ENCODE results near the gene ADD2.
"Not testable (repeated sequence)": the region's sequence is repeated elsewhere in the genome, so short reads cannot be mapped to it uniquely, and the experiment has no call there.

The ADD2 gene

GRCh38 chr2:70626254-70626990, 141.6 kb downstream of the ADD2 start:
- Histone ChIP-seq H3K79me1 (ENCODE audit: low read depth, low read length) (no peaks in the 10 kb centered on the region), H4K91ac (ENCODE audit: low read depth, low read length, poor library complexity) (no peak overlapping the region), H2BK12ac (ENCODE audit: low read length) (no peak overlapping the region), H2AK5ac (ENCODE audit: low read depth, low read length) (no peak overlapping the region), H3K9me3 (replicated peaks in 1 of 2; ENCODE audit: control insufficient read depth in 2 of 2, insufficient read depth in 1 of 2, low read depth in 1 of 2, low read length in 2 of 2) (no peaks in the 10 kb centered on the region), H3K23ac (ENCODE audit: low read depth, low read length, poor library complexity) (no peak overlapping the region), H3K4me2 (ENCODE audit: insufficient read depth, low read length, poor library complexity, severe bottlenecking) (peak overlapping the region; percentile 15), H3K36me3 (replicated peaks in 1 of 2; ENCODE audit: control insufficient read depth in 2 of 2, insufficient read depth in 2 of 2, low read length in 2 of 2) (no peaks in the 10 kb centered on the region), H3K27me3 (ENCODE audit: control insufficient read depth in 3 of 3, insufficient read depth in 3 of 3, low read depth in 1 of 3, low read length in 3 of 3) (peaks cover 0 to 10% (median 0%) of the 10 kb centered on the region in 3 experiments), H2BK120ac (ENCODE audit: low read depth, low read length) (no peak overlapping the region), H3K4me1 (ENCODE audit: control insufficient read depth in 2 of 2, insufficient read depth in 1 of 2, low read depth in 1 of 2, low read length in 2 of 2) (peaks cover 6 to 7% of the 10 kb centered on the region in 2 donors), H2BK5ac (ENCODE audit: low read length) (no peak overlapping the region), H3K27ac (replicated peaks; ENCODE audit: low read length) (no peak overlapping the region), H3K18ac (ENCODE audit: low read length) (peak overlapping the region; percentile 55), H3K4ac (ENCODE audit: low read length) (no peak overlapping the region), H3K14ac (ENCODE audit: low read length) (no peak overlapping the region), H3K4me3 (ENCODE audit: low read length in 2 of 2) (no peak overlapping the region), H3K9ac (ENCODE audit: low read depth, low read length, poor library complexity) (no peak overlapping the region), H2BK15ac (ENCODE audit: low read length) (no peak overlapping the region), H4K8ac (ENCODE audit: low read depth, low read length) (no peak overlapping the region), H2AFZ (ENCODE audit: low read length) (no peak overlapping the region)
- DNase-seq (ENCODE audit: low spot score), result no peak
- WGBS, 2 donors (ENCODE audit: extremely low coverage in 2 of 2, insufficient read length in 2 of 2, insufficient replicate concordance in 1 of 2), result no CpG with 5 or more reads among the region's 13 CpGs

- H2BK12ac ChIP-seq (ENCODE audit: low read length); H4K91ac ChIP-seq (ENCODE audit: low read depth, low read length, poor library complexity); H4K8ac ChIP-seq (ENCODE audit: low read depth, low read length); DNase-seq (ENCODE audit: low spot score); H3K14ac ChIP-seq (ENCODE audit: low read length); H3K4ac ChIP-seq (ENCODE audit: low read length); H3K79me1 ChIP-seq (ENCODE audit: low read depth, low read length); H3K4me1 ChIP-seq (ENCODE audit: control insufficient read depth in 2 of 2, insufficient read depth in 1 of 2, low read depth in 1 of 2, low read length in 2 of 2); H3K23ac ChIP-seq (ENCODE audit: low read depth, low read length, poor library complexity); H2BK120ac ChIP-seq (ENCODE audit: low read depth, low read length); H3K9me3 ChIP-seq (replicated peaks in 1 of 2; ENCODE audit: control insufficient read depth in 2 of 2, insufficient read depth in 1 of 2, low read depth in 1 of 2, low read length in 2 of 2); H3K4me3 ChIP-seq (ENCODE audit: low read length in 2 of 2); H2BK15ac ChIP-seq (ENCODE audit: low read length); H3K4me2 ChIP-seq (ENCODE audit: insufficient read depth, low read length, poor library complexity, severe bottlenecking); H3K27ac ChIP-seq (replicated peaks; ENCODE audit: low read length); H3K9ac ChIP-seq (ENCODE audit: low read depth, low read length, poor library complexity); H2AFZ ChIP-seq (ENCODE audit: low read length); H2AK5ac ChIP-seq (ENCODE audit: low read depth, low read length); H3K18ac ChIP-seq (ENCODE audit: low read length); H2BK5ac ChIP-seq (ENCODE audit: low read length); H3K36me3 ChIP-seq (replicated peaks in 1 of 2; ENCODE audit: control insufficient read depth in 2 of 2, insufficient read depth in 2 of 2, low read length in 2 of 2): not testable (repeated sequence)
- H3K27me3 ChIP-seq (ENCODE audit: control insufficient read depth in 3 of 3, insufficient read depth in 3 of 3, low read depth in 1 of 3, low read length in 3 of 3), result peaks cover 0 to 15% (median 0%) of the 10 kb centered on the region in 3 experiments
- no CpG with 5 or more reads among the region's 6 CpGs for WGBS, 2 donors (ENCODE audit: extremely low coverage in 2 of 2, insufficient read length in 2 of 2, insufficient replicate concordance in 1 of 2)
Observed at GRCh38 chr2:70621536-70621935, 146.5 kb downstream of the ADD2 start.

GRCh38 chr2:70620020-70620419, 148.0 kb downstream of the ADD2 start:
- Histone ChIP-seq H3K18ac (ENCODE audit: low read length) (no peak overlapping the region), H3K9ac (ENCODE audit: low read depth, low read length, poor library complexity) (no peak overlapping the region), H4K8ac (ENCODE audit: low read depth, low read length) (no peak overlapping the region), H3K27ac (replicated peaks; ENCODE audit: low read length) (no peak overlapping the region), H2AFZ (ENCODE audit: low read length) (no peak overlapping the region), H2BK5ac (ENCODE audit: low read length) (no peak overlapping the region), H3K79me1 (ENCODE audit: low read depth, low read length) (no peaks in the 10 kb centered on the region), H3K36me3 (replicated peaks in 1 of 2; ENCODE audit: control insufficient read depth in 2 of 2, insufficient read depth in 2 of 2, low read length in 2 of 2) (no peaks in the 10 kb centered on the region), H3K27me3 (ENCODE audit: control insufficient read depth in 3 of 3, insufficient read depth in 3 of 3, low read depth in 1 of 3, low read length in 3 of 3) (peaks cover 0 to 26% (median 0%) of the 10 kb centered on the region in 3 experiments), H3K4me3 (ENCODE audit: low read length in 2 of 2) (no peak overlapping the region), H3K4me1 (ENCODE audit: control insufficient read depth in 2 of 2, insufficient read depth in 1 of 2, low read depth in 1 of 2, low read length in 2 of 2) (no peaks in the 10 kb centered on the region), H3K4ac (ENCODE audit: low read length) (no peak overlapping the region), H2BK15ac (ENCODE audit: low read length) (no peak overlapping the region), H2BK120ac (ENCODE audit: low read depth, low read length) (no peak overlapping the region), H3K9me3 (replicated peaks in 1 of 2; ENCODE audit: control insufficient read depth in 2 of 2, insufficient read depth in 1 of 2, low read depth in 1 of 2, low read length in 2 of 2) (peaks cover 0 to 2% of the 10 kb centered on the region in 2 donors), H3K14ac (ENCODE audit: low read length) (no peak overlapping the region), H4K91ac (ENCODE audit: low read depth, low read length, poor library complexity) (no peak overlapping the region), H2AK5ac (ENCODE audit: low read depth, low read length) (no peak overlapping the region), H3K23ac (ENCODE audit: low read depth, low read length, poor library complexity) (no peak overlapping the region), H2BK12ac (ENCODE audit: low read length) (no peak overlapping the region), H3K4me2 (ENCODE audit: insufficient read depth, low read length, poor library complexity, severe bottlenecking) (no peak overlapping the region)
- no peak for DNase-seq (ENCODE audit: low spot score)
- WGBS, 2 donors (ENCODE audit: extremely low coverage in 2 of 2, insufficient read length in 2 of 2, insufficient replicate concordance in 1 of 2), result no CpG with 5 or more reads among the region's 6 CpGs

GRCh38 chr2:70619167-70619566, 148.8 kb downstream of the ADD2 start:
- Histone ChIP-seq H4K8ac (ENCODE audit: low read depth, low read length) (no peak overlapping the region), H2BK120ac (ENCODE audit: low read depth, low read length) (no peak overlapping the region), H3K36me3 (replicated peaks in 1 of 2; ENCODE audit: control insufficient read depth in 2 of 2, insufficient read depth in 2 of 2, low read length in 2 of 2) (no peaks in the 10 kb centered on the region), H3K9me3 (replicated peaks in 1 of 2; ENCODE audit: control insufficient read depth in 2 of 2, insufficient read depth in 1 of 2, low read depth in 1 of 2, low read length in 2 of 2) (peaks cover 0 to 2% of the 10 kb centered on the region in 2 donors), H3K18ac (ENCODE audit: low read length) (no peak overlapping the region), H2AFZ (ENCODE audit: low read length) (no peak overlapping the region), H2BK15ac (ENCODE audit: low read length) (no peak overlapping the region), H3K14ac (ENCODE audit: low read length) (no peak overlapping the region), H4K91ac (ENCODE audit: low read depth, low read length, poor library complexity) (no peak overlapping the region), H3K27ac (replicated peaks; ENCODE audit: low read length) (no peak overlapping the region), H2BK12ac (ENCODE audit: low read length) (no peak overlapping the region), H2AK5ac (ENCODE audit: low read depth, low read length) (no peak overlapping the region), H3K79me1 (ENCODE audit: low read depth, low read length) (no peaks in the 10 kb centered on the region), H3K4me1 (ENCODE audit: control insufficient read depth in 2 of 2, insufficient read depth in 1 of 2, low read depth in 1 of 2, low read length in 2 of 2) (no peaks in the 10 kb centered on the region), H3K4me2 (ENCODE audit: insufficient read depth, low read length, poor library complexity, severe bottlenecking) (no peak overlapping the region), H3K27me3 (ENCODE audit: control insufficient read depth in 3 of 3, insufficient read depth in 3 of 3, low read depth in 1 of 3, low read length in 3 of 3) (peaks cover 0 to 26% (median 0%) of the 10 kb centered on the region in 3 experiments), H3K4me3 (ENCODE audit: low read length in 2 of 2) (no peak overlapping the region), H3K4ac (ENCODE audit: low read length) (no peak overlapping the region), H2BK5ac (ENCODE audit: low read length) (no peak overlapping the region), H3K23ac (ENCODE audit: low read depth, low read length, poor library complexity) (no peak overlapping the region), H3K9ac (ENCODE audit: low read depth, low read length, poor library complexity) (no peak overlapping the region)
- no CpG with 5 or more reads among the region's 3 CpGs for WGBS, 2 donors (ENCODE audit: extremely low coverage in 2 of 2, insufficient read length in 2 of 2, insufficient replicate concordance in 1 of 2)
- DNase-seq (ENCODE audit: low spot score), result no peak

All from neuronal stem cell (in vitro differentiated cells).